Tibial nerve (tissue), 4 donors: ENCODE results near the gene USP3. TPM values are rescaled to one million over a fixed set of nuclear protein-coding genes. Genes with fewer than 3 reads are reported as not detected.

ENCODE experiments used
- DNase-seq, 2 donors: peaks; one replicate each; pipeline ENCODE4 v3.0.0-alpha.2; 2019; ENCODE audit warnings: low spot score in 2 of 2
- H3K27ac ChIP-seq, 4 donors: fragments of 200-600 bp; sonication (generic) in 3 of 4; one replicate each; pipeline ENCODE4 v1.5.1; 2017 to 2019; ENCODE audit warnings: mild to moderate bottlenecking in 1 of 4
- H3K27me3 ChIP-seq, 2 donors: fragments of 200-600 bp; sonication (generic) in 1 of 2; one replicate each; pipeline versions ENCODE4 v1.5.1 to v1.6.0; 2017 to 2019
- H3K36me3 ChIP-seq, 3 donors: fragments of 200-600 bp; sonication (generic); one replicate each; pipeline ENCODE4 v1.5.1; 2018 to 2019
- H3K4me1 ChIP-seq, 4 donors: fragments of 200-600 bp; sonication (generic) in 3 of 4; one replicate each; pipeline ENCODE4 v1.5.1; 2017 to 2019
- H3K4me3 ChIP-seq, 4 donors: fragments of 200-600 bp; sonication (generic) in 3 of 4; one replicate each; pipeline ENCODE4 v1.5.1; 2017 to 2019; ENCODE audit warnings: mild to moderate bottlenecking in 1 of 4, moderate library complexity in 1 of 4
- H3K9me3 ChIP-seq, 4 donors: fragments of 200-600 bp; sonication (generic) in 3 of 4; one replicate each; pipeline ENCODE4 v1.5.1; 2017 to 2019
- CTCF ChIP-seq, 5 experiments: fragments of 200-600 bp in 3 of 5; fragments of 450-650 bp in 2 of 5; sonication (generic) in 3 of 5; IDR thresholded peaks; one replicate each; pipeline ENCODE4 v1.5.1; 2016 to 2019; ENCODE audit warnings: antibody characterized with exemption in 5 of 5, mild to moderate bottlenecking in 3 of 5, moderate library complexity in 2 of 5
- EP300 ChIP-seq, 2 donors: sonication (generic); formaldehyde crosslinking; IDR thresholded peaks; one replicate each; pipeline ENCODE4 v1.6.1; 2017; ENCODE audit warnings: antibody characterized with exemption in 2 of 2, mild to moderate bottlenecking in 1 of 2
- POLR2A ChIP-seq, 2 donors: fragments of 450-650 bp; IDR thresholded peaks; one replicate each; pipeline ENCODE4 v1.6.1; 2017; ENCODE audit warnings: antibody characterized with exemption in 2 of 2, mild to moderate bottlenecking in 2 of 2, moderate library complexity in 2 of 2
- WGBS, 2 donors: methylation state at CpG; one replicate each; pipeline ENCODE4 v1.1.5; 2018; 5-methylcytosine and 5-hydroxymethylcytosine counted together
- total RNA-seq, 4 donors: library from RNA; depleted of rRNA; stranded (reverse); fragments of >200 nt; gene quantifications; one replicate each; pipeline ENCODE4 v1.1.0, GENCODE V29; 2016

USP3 gene
- total RNA-seq, 4 donors from 2014 or later, result 32.8 to 47.3 (median 38.3) TPM

GRCh38 chr15:63535689-63536088 lies 31.3 kb downstream of the USP3 start:
- Histone ChIP-seq H3K27me3 (no peaks in the 10 kb centered on the region), H3K4me3 (no peak overlapping the region), H3K36me3 (peaks cover 0 to 11% (median 0%) of the 10 kb centered on the region in 3 donors), H3K9me3 (no peaks in the 10 kb centered on the region), H3K4me1 (peaks cover 0 to 32% (median 0%) of the 10 kb centered on the region in 4 donors), H3K27ac (no peak overlapping the region)
- 80 to 86% methylated on average over 3 of the region's 3 CpGs for WGBS, 2 donors
- no peak for TF ChIP-seq POLR2A (IDR thresholded peaks at IDR 0.05)
- TF ChIP-seq EP300 (IDR thresholded peaks at IDR 0.05), result no peak
- no peak for TF ChIP-seq CTCF (IDR thresholded peaks at IDR 0.05)
- DNase-seq, result no peak

- H3K36me3 ChIP-seq, result peaks cover 0 to 11% (median 0%) of the 10 kb centered on the region in 3 donors
- H3K27ac ChIP-seq, result no peak overlapping the region
- H3K9me3 ChIP-seq, result no peaks in the 10 kb centered on the region
- H3K4me3 ChIP-seq, result no peak overlapping the region
- 72 to 74% methylated on average over 3 of the region's 3 CpGs for WGBS, 2 donors
- H3K4me1 ChIP-seq, result peaks cover 0 to 26% (median 4%) of the 10 kb centered on the region in 4 donors
- no peak for TF ChIP-seq CTCF (IDR thresholded peaks at IDR 0.05)
- TF ChIP-seq POLR2A (IDR thresholded peaks at IDR 0.05), result no peak
- TF ChIP-seq EP300 (IDR thresholded peaks at IDR 0.05), result no peak
- no peaks in the 10 kb centered on the region for H3K27me3 ChIP-seq
- DNase-seq, result no peak
Measured at GRCh38 chr15:63538876-63539275, 34.5 kb downstream of the USP3 start.

GRCh38 chr15:63539521-63539920 lies 35.1 kb downstream of the USP3 start:
- TF ChIP-seq CTCF (IDR thresholded peaks at IDR 0.05) (no peak), EP300 (IDR thresholded peaks at IDR 0.05) (no peak), POLR2A (IDR thresholded peaks at IDR 0.05) (no peak)
- no peaks in the 10 kb centered on the region for H3K9me3 ChIP-seq
- peak in 1 of 2 donors; percentile 31 for DNase-seq
- peaks cover 0 to 11% (median 0%) of the 10 kb centered on the region in 3 donors for H3K36me3 ChIP-seq
- peaks cover 0 to 29% (median 4%) of the 10 kb centered on the region in 4 donors for H3K4me1 ChIP-seq
- no peaks in the 10 kb centered on the region for H3K27me3 ChIP-seq
- H3K27ac ChIP-seq, result no peak overlapping the region
- 39 to 41% methylated on average over 6 of the region's 6 CpGs for WGBS, 2 donors
- no peak overlapping the region for H3K4me3 ChIP-seq

- Histone ChIP-seq H3K27ac (no peak overlapping the region), H3K27me3 (no peaks in the 10 kb centered on the region)
Measured at GRCh38 chr15:63539998-63540397, 35.6 kb downstream of the USP3 start.

GRCh38 chr15:63540449-63540848 lies 36.1 kb downstream of the USP3 start:
- no peak overlapping the region for H3K27ac ChIP-seq
- 83 to 87% methylated on average over 4 of the region's 4 CpGs for WGBS, 2 donors
- TF ChIP-seq EP300 (IDR thresholded peaks at IDR 0.05), result no peak
- no peak for TF ChIP-seq POLR2A (IDR thresholded peaks at IDR 0.05)
- TF ChIP-seq CTCF (IDR thresholded peaks at IDR 0.05), result no peak
- no peaks in the 10 kb centered on the region for H3K27me3 ChIP-seq
- H3K36me3 ChIP-seq, result peaks cover 0 to 11% (median 0%) of the 10 kb centered on the region in 3 donors
- H3K4me3 ChIP-seq, result no peak overlapping the region
- DNase-seq, result no peak
- H3K9me3 ChIP-seq, result no peaks in the 10 kb centered on the region
- peaks cover 0 to 30% (median 4%) of the 10 kb centered on the region in 4 donors for H3K4me1 ChIP-seq

More at GRCh38 chr15:63539998-63540397, 35.6 kb downstream of the USP3 start:
- peaks cover 0 to 11% (median 0%) of the 10 kb centered on the region in 3 donors for H3K36me3 ChIP-seq
- no peaks in the 10 kb centered on the region for H3K9me3 ChIP-seq
- TF ChIP-seq EP300 (IDR thresholded peaks at IDR 0.05) (no peak), CTCF (IDR thresholded peaks at IDR 0.05) (no peak), POLR2A (IDR thresholded peaks at IDR 0.05) (no peak)
- no peak for DNase-seq
- peaks cover 0 to 33% (median 4%) of the 10 kb centered on the region in 4 donors for H3K4me1 ChIP-seq
- no peak overlapping the region for H3K4me3 ChIP-seq
